HCT116 (cell line): ENCODE data around the gene CHN1. TPM values are rescaled to one million over a fixed set of nuclear protein-coding genes. Genes with fewer than 3 reads are reported as not detected.

ENCODE experiments used
- ATAC-seq: fragments of 200-7000 bp; cut with Tn5 transposase; 2 replicates; pipeline ENCODE4 v1.9.1; 2020; ENCODE audit warnings: mild to moderate bottlenecking, moderate library complexity
- BruUV-seq: library from RNA; stranded (reverse); fragments of 400-500 nt; replicated peaks from 2 replicates; lab custom pipeline; 2021; lab: Mats Ljungman, UMichigan
- CTCF ChIA-PET: fragments of 300-600 bp; sonication (Branson Sonifier 250); formaldehyde crosslinking; loops from one replicate; lab custom pipeline; 2021; ENCODE audit warnings: antibody characterized with exemption; lab: Charles Lee
- POLR2A ChIA-PET: fragments of 300-600, 350-600 bp; sonication (Branson Sonifier 250); formaldehyde crosslinking; loops from one replicate; lab custom pipeline; 2021; ENCODE audit warnings: antibody characterized with exemption; lab: Charles Lee
- RAD21 ChIA-PET, 2 experiments: fragments of 300-600 bp; sonication (Branson Sonifier 250); formaldehyde crosslinking; loops; one replicate each; lab custom pipeline; 2023; ENCODE audit warnings: low total read pairs in 2 of 2; ENCODE audit not compliant: uncharacterized antibody in 2 of 2, unreplicated experiment in 2 of 2, low non-redundant PET in 1 of 2; lab: Charles Lee
- DNase-seq: peaks from one replicate; pipeline ENCODE4 v3.0.0-alpha.2; 2010; ENCODE audit warnings: low read depth, low spot score
- H2AFZ ChIP-seq: fragments of 200-600 bp; shearing (Covaris generic), sonication (generic); 2 replicates; pipeline ENCODE4 v1.6.1; 2017; ENCODE audit warnings: low read depth, mixed run types, mixed read lengths, antibody characterized with exemption, low read length; ENCODE audit not compliant: poor library complexity, severe bottlenecking
- H3K27ac ChIP-seq: 2 replicates; pipeline ENCODE4 v1.5.1; 2012; ENCODE audit warnings: low read depth, low read length
- H3K27me3 ChIP-seq: fragments of 200-600 bp; sonication (generic); 2 replicates; pipeline ENCODE4 v1.6.1; 2016; ENCODE audit warnings: mixed run types, low read length, mixed read lengths; ENCODE audit not compliant: insufficient read depth
- H3K36me3 ChIP-seq, 2 experiments: fragments of 200-500 bp in 1 of 2; fragments of 200-600 bp in 1 of 2; sonication (Bioruptor generic) in 1 of 2; sonication (generic) in 1 of 2; 2 replicates each; pipeline versions ENCODE4 v1.5.1 to v1.6.1; 2014 to 2016; ENCODE audit warnings: low read length in 2 of 2, inconsistent platforms in 1 of 2, mixed read lengths in 1 of 2, mixed run types in 1 of 2; ENCODE audit not compliant: insufficient read depth in 2 of 2, control insufficient read depth in 1 of 2
- H3K4me1 ChIP-seq, 2 experiments: fragments of 200-600 bp in 1 of 2; sonication (generic) in 1 of 2; 2 replicates each; pipeline versions ENCODE4 v1.5.1 to v1.6.1; 2012 to 2017; ENCODE audit warnings: low read length in 2 of 2, inconsistent platforms in 1 of 2, mild to moderate bottlenecking in 1 of 2, mixed read lengths in 1 of 2, mixed run types in 1 of 2, moderate library complexity in 1 of 2; ENCODE audit not compliant: insufficient read depth in 2 of 2, control insufficient read depth in 1 of 2
- H3K4me2 ChIP-seq: fragments of 200-600 bp; sonication (generic); 2 replicates; pipeline ENCODE4 v1.6.1; 2017; ENCODE audit warnings: mixed run types, low read length, mixed read lengths
- H3K4me3 ChIP-seq, 2 experiments: fragments of 200-600 bp in 1 of 2; sonication (generic) in 1 of 2; replicated peaks in 1 of 2; 2 replicates each; pipeline ENCODE4 v1.5.1; 2011 to 2016; ENCODE audit warnings: low read length in 2 of 2, control low read depth in 1 of 2, low read depth in 1 of 2, mild to moderate bottlenecking in 1 of 2, mixed read lengths in 1 of 2, mixed run types in 1 of 2
- H3K79me2 ChIP-seq: fragments of 200-600 bp; sonication (generic); 2 replicates; pipeline ENCODE4 v1.6.1; 2017; ENCODE audit warnings: mild to moderate bottlenecking, mixed run types, low read length, moderate library complexity, mixed read lengths; ENCODE audit not compliant: insufficient read depth
- H3K9ac ChIP-seq: fragments of 200-600 bp; sonication (generic); 2 replicates; pipeline ENCODE4 v1.6.1; 2016; ENCODE audit warnings: low read length, mixed read lengths
- H3K9me2 ChIP-seq: fragments of 200-600 bp; sonication (generic), shearing (Covaris generic); 2 replicates; pipeline ENCODE4 v1.6.1; 2017; ENCODE audit warnings: mixed run types, mild to moderate bottlenecking, moderate library complexity; ENCODE audit not compliant: insufficient read depth
- H3K9me3 ChIP-seq, 2 experiments: fragments of 200-500 bp in 1 of 2; fragments of 200-600 bp in 1 of 2; sonication (Bioruptor generic) in 1 of 2; sonication (generic) in 1 of 2; 2 replicates each; pipeline ENCODE4 v1.6.1; 2014 to 2017; ENCODE audit warnings: low read length in 2 of 2, mixed read lengths in 2 of 2, inconsistent platforms in 1 of 2, low read depth in 1 of 2, mild to moderate bottlenecking in 1 of 2, mixed run types in 1 of 2, moderate library complexity in 1 of 2; ENCODE audit not compliant: control insufficient read depth in 1 of 2, insufficient read depth in 1 of 2
- H4K20me1 ChIP-seq: fragments of 200-600 bp; sonication (generic), shearing (Covaris generic); 2 replicates; pipeline ENCODE4 v1.6.1; 2017; ENCODE audit warnings: mixed run types, mild to moderate bottlenecking, moderate library complexity; ENCODE audit not compliant: insufficient read depth
- CBX3 ChIP-seq: IDR thresholded peaks from 2 replicates; pipeline ENCODE4 v1.6.1; 2012; ENCODE audit warnings: low read depth
- ELF1 ChIP-seq: IDR thresholded peaks from 2 replicates; pipeline ENCODE4 v1.6.1; 2012; ENCODE audit warnings: low read depth, borderline replicate concordance
- EZH2 ChIP-seq: fragments of 200-600 bp; sonication (generic); IDR thresholded peaks from 2 replicates; pipeline ENCODE4 v1.6.1; 2017; ENCODE audit warnings: antibody characterized with exemption, mixed run types
- EZH2phosphoT487 ChIP-seq: fragments of 200-600 bp; IDR thresholded peaks from 2 replicates; pipeline ENCODE4 v1.6.1; 2018; ENCODE audit warnings: antibody characterized with exemption, borderline replicate concordance
- JUND ChIP-seq: IDR thresholded peaks from 2 replicates; pipeline ENCODE4 v1.6.1; 2012
- POLR2AphosphoS5 ChIP-seq: IDR thresholded peaks from 2 replicates; pipeline ENCODE4 v1.6.1; 2011; ENCODE audit warnings: mild to moderate bottlenecking, low read depth, low read length, moderate library complexity
- RAD21 ChIP-seq: IDR thresholded peaks from 2 replicates; pipeline ENCODE4 v1.6.1; 2012; ENCODE audit warnings: low read depth, mild to moderate bottlenecking
- REST ChIP-seq: IDR thresholded peaks from 2 replicates; pipeline ENCODE4 v1.6.1; 2012; ENCODE audit warnings: low read depth
- SP1 ChIP-seq: IDR thresholded peaks from 2 replicates; pipeline ENCODE4 v1.6.1; 2012; ENCODE audit warnings: low read depth
- SRF ChIP-seq: IDR thresholded peaks from 2 replicates; pipeline ENCODE4 v1.6.1; 2012; ENCODE audit warnings: low read depth
- ZNF274 ChIP-seq: fragments of 200-500 bp; sonication (Bioruptor generic); IDR thresholded peaks from 2 replicates; pipeline ENCODE4 v1.6.1; 2014; ENCODE audit warnings: mild to moderate bottlenecking, low read depth, low read length, inconsistent platforms
- intact Hi-C: fragments of 100-400 bp; cut with micrococcal nuclease; formaldehyde crosslinking; loops from 2 replicates; pipeline ENCODE4 v1.10.0; 2022
- total RNA-seq: library from RNA; stranded (reverse); gene quantifications from one replicate; pipeline ENCODE4 v1.2.1, GENCODE V29; 2021; ENCODE audit not compliant: unreplicated experiment
- TF ChIP-seq, protein P1 (sequence below): IDR thresholded peaks from 2 replicates; pipeline ENCODE4 v1.6.1; 2012
- TF ChIP-seq, protein P2 (sequence below): IDR thresholded peaks from 2 replicates; pipeline ENCODE4 v1.6.1; 2011; ENCODE audit warnings: mild to moderate bottlenecking, low read length, moderate library complexity; ENCODE audit not compliant: insufficient replicate concordance; ENCODE audit errors: extremely low read depth

CHN1 gene
- total RNA-seq, 1 experiment from 2014 or later: 3.6 TPM

GRCh38 chr2:175048275-175048674 is 43.1 kb upstream of the CHN1 start (continued):
- no peak for TF ChIP-seq CBX3

- ATAC-seq: no peak
- Histone ChIP-seq H3K36me3 (no peaks in the 10 kb centered on the region), H2AFZ (no peak overlapping the region), H3K79me2 (no peaks in the 10 kb centered on the region), H3K27ac (no peak overlapping the region), H3K9me2 (no peaks in the 10 kb centered on the region), H3K27me3 (no peaks in the 10 kb centered on the region), H3K9ac (no peak overlapping the region), H3K4me1 (no peaks in the 10 kb centered on the region; a peak in 1 of 4 replicates), H3K4me3 (no peak overlapping the region), H4K20me1 (no peaks in the 10 kb centered on the region), H3K9me3 (no peaks in the 10 kb centered on the region), H3K4me2 (no peak overlapping the region)
- ChIA-PET CTCF (interaction anchor here (0.8 kb wide), 1 partner anchor 1003 kb away, joined by 3 read pairs; no protein-coding TSS in a partner anchor), POLR2A (no interaction called here), RAD21 (no interaction called here)
- BruUV-seq: no TSS peak
- no peak for DNase-seq
- intact Hi-C loops: loop anchor here (5.0 kb wide), 1 partner anchor 1048 kb away; no protein-coding TSS in a partner anchor
- TF ChIP-seq RAD21 (no peak), JUND (no peak)
Measured at GRCh38 chr2:175039490-175039889, 34.3 kb upstream of the CHN1 start.

DNA sequence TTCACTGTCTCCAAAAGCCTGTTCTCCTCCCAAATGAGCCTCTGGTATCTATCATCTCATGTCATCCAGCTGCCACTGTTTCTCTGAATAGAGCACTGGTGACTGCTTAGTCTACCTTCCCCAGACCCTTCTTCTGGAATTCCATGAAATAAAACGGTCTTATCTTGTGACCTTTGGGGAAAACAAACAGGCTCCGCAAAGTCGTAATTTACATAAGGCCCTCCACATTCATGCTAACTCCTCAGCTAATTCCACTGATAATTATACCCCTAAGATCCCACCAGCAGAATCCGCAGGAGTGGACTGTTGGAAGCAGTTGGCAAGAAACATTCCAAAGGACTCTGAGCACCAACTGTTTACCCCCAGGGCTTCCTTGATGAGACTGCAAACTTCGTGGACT is 33.9 kb upstream of the CHN1 start:
- no peak for ATAC-seq
- Histone ChIP-seq H3K9me3 (no peaks in the 10 kb centered on the region), H3K4me3 (no peak overlapping the region), H3K79me2 (no peaks in the 10 kb centered on the region), H3K4me1 (no peaks in the 10 kb centered on the region; a peak in 1 of 4 replicates), H2AFZ (no peak overlapping the region), H4K20me1 (no peaks in the 10 kb centered on the region), H3K27ac (no peak overlapping the region), H3K36me3 (no peaks in the 10 kb centered on the region), H3K4me2 (no peak overlapping the region), H3K9me2 (no peaks in the 10 kb centered on the region), H3K9ac (no peak overlapping the region), H3K27me3 (no peaks in the 10 kb centered on the region)
- no TSS peak for BruUV-seq
- RAD21 ChIA-PET: no interaction called here
- POLR2A ChIA-PET: no interaction called here
- intact Hi-C loops: loop anchor here (5.0 kb wide), 1 partner anchor 1048 kb away; no protein-coding TSS in a partner anchor
- CTCF ChIA-PET: no interaction called here
- DNase-seq: no peak
- TF ChIP-seq SRF (no peak), EZH2phosphoT487 (no peak), SP1 (no peak), EZH2 (no peak), POLR2AphosphoS5 (no peak), REST (no peak), CBX3 (no peak), ZNF274 (no peak), ELF1 (no peak), RAD21 (no peak)
- TF ChIP-seq, protein P1, sequence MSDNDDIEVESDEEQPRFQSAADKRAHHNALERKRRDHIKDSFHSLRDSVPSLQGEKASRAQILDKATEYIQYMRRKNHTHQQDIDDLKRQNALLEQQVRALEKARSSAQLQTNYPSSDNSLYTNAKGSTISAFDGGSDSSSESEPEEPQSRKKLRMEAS: no peak
- TF ChIP-seq, protein P2, sequence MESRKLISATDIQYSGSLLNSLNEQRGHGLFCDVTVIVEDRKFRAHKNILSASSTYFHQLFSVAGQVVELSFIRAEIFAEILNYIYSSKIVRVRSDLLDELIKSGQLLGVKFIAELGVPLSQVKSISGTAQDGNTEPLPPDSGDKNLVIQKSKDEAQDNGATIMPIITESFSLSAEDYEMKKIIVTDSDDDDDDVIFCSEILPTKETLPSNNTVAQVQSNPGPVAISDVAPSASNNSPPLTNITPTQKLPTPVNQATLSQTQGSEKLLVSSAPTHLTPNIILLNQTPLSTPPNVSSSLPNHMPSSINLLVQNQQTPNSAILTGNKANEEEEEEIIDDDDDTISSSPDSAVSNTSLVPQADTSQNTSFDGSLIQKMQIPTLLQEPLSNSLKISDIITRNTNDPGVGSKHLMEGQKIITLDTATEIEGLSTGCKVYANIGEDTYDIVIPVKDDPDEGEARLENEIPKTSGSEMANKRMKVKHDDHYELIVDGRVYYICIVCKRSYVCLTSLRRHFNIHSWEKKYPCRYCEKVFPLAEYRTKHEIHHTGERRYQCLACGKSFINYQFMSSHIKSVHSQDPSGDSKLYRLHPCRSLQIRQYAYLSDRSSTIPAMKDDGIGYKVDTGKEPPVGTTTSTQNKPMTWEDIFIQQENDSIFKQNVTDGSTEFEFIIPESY: no peak
